A549 (cell line): ENCODE measurements around the gene ME2. TPM values are rescaled to one million over a fixed set of nuclear protein-coding genes. Genes with fewer than 3 reads are reported as not detected.

Experiments used
- ATAC-seq, 2 experiments: fragments of 200-7000 bp in 1 of 2; fragments of >200 bp in 1 of 2; cut with Nextera tagmentation in 1 of 2; cut with Tn5 transposase in 1 of 2; 3 replicates each; pipeline versions ENCODE4 v1.8.0 to v1.9.1; 2018 to 2020; ENCODE audit warnings: mild to moderate bottlenecking in 1 of 2, moderate library complexity in 1 of 2
- CTCF ChIA-PET: fragments of 300-600 bp; sonication (Branson Sonifier 250); formaldehyde crosslinking; extraction: SDS; loops from one replicate; lab custom pipeline; 2021; ENCODE audit warnings: antibody characterized with exemption, inconsistent platforms; lab: Yijun Ruan, JAX
- POLR2A ChIA-PET: fragments of 350-600 bp; formaldehyde crosslinking; extraction: SDS; loops from one replicate; lab custom pipeline; 2021; ENCODE audit warnings: antibody characterized with exemption, inconsistent platforms; lab: Yijun Ruan, JAX
- DNase-seq, 2 experiments: peaks; one replicate each; pipeline versions ENCODE4 v3.0.0 to v3.0.0-alpha.2; 2011 to 2016; ENCODE audit warnings: low read depth in 1 of 2, low spot score in 1 of 2
- FAIRE-seq: peaks from 2 replicates; lab custom pipeline; 2011; peaks lifted over from hg19 to GRCh38; lab: Jason Lieb, UNC
- H3K27ac ChIP-seq, 2 experiments: fragments of >200 bp; sonication (Bioruptor Twin); formaldehyde crosslinking; 3 replicates each; pipeline ENCODE4 v1.5.1; 2016 to 2017
- H3K4me1 ChIP-seq: fragments of >200 bp; sonication (Bioruptor Twin); formaldehyde crosslinking; 3 replicates; pipeline ENCODE4 v1.6.1; 2016
- H3K4me2 ChIP-seq: fragments of >200 bp; sonication (Bioruptor Twin); formaldehyde crosslinking; 3 replicates; pipeline ENCODE4 v1.6.1; 2016
- H3K4me3 ChIP-seq: fragments of >200 bp; sonication (Bioruptor Twin); formaldehyde crosslinking; 3 replicates; pipeline ENCODE4 v1.5.1; 2016
- H3K9me3 ChIP-seq: fragments of >200 bp; sonication (Bioruptor Twin); formaldehyde crosslinking; 3 replicates; pipeline ENCODE4 v1.6.1; 2016
- BHLHE40 ChIP-seq: IDR thresholded peaks from 2 replicates; pipeline ENCODE4 v1.6.1; 2012; ENCODE audit warnings: low read depth, low read length, inconsistent platforms
- CBX8 ChIP-seq: fragments of 200-600 bp; sonication (generic); IDR thresholded peaks from 2 replicates; pipeline ENCODE4 v1.6.1; 2016
- CEBPB ChIP-seq, 2 experiments: fragments of >200 bp in 1 of 2; sonication (Bioruptor Twin) in 1 of 2; formaldehyde crosslinking in 1 of 2; IDR thresholded peaks; 2 replicates each; pipeline ENCODE4 v1.6.1; 2012 to 2016
- EHF ChIP-seq: fragments of 250-450 bp; sonication (Bioruptor Pico); IDR thresholded peaks from 2 replicates; pipeline ENCODE4 v1.5.0; 2020; ENCODE audit warnings: mild to moderate bottlenecking
- EP300 ChIP-seq, 2 experiments: fragments of >200 bp; sonication (Bioruptor Twin); formaldehyde crosslinking; IDR thresholded peaks; 2 replicates in 1 of 2; 3 replicates in 1 of 2; pipeline ENCODE4 v1.6.1; 2016 to 2017
- ESRRA ChIP-seq: fragments of 150-350 bp; IDR thresholded peaks from 2 replicates; pipeline ENCODE4 v1.6.1; 2014; ENCODE audit warnings: mild to moderate bottlenecking, low read length, borderline replicate concordance
- FOSB ChIP-seq: fragments of 250-450 bp; sonication (Bioruptor Pico); IDR thresholded peaks from 2 replicates; pipeline ENCODE4 v1.5.0; 2020; ENCODE audit warnings: mild to moderate bottlenecking, moderate library complexity
- FOXS1 ChIP-seq: fragments of 250-450 bp; sonication (Bioruptor Pico); IDR thresholded peaks from 2 replicates; pipeline ENCODE4 v1.5.0; 2020; ENCODE audit warnings: mild to moderate bottlenecking, moderate library complexity
- GATA3 ChIP-seq: IDR thresholded peaks from 2 replicates; pipeline ENCODE4 v1.6.1; 2012; ENCODE audit warnings: borderline replicate concordance
- HOXA7 ChIP-seq: fragments of 250-450 bp; sonication (Bioruptor Pico); IDR thresholded peaks from 2 replicates; pipeline ENCODE4 v1.5.0; 2020; ENCODE audit warnings: mild to moderate bottlenecking, moderate library complexity
- HOXB5 ChIP-seq: fragments of 250-450 bp; sonication (Bioruptor Pico); IDR thresholded peaks from 2 replicates; pipeline ENCODE4 v1.5.0; 2020; ENCODE audit warnings: mild to moderate bottlenecking, moderate library complexity
- JUN ChIP-seq, 2 experiments: fragments of >200 bp; sonication (Bioruptor Twin); formaldehyde crosslinking; IDR thresholded peaks; 2 replicates in 1 of 2; 3 replicates in 1 of 2; pipeline ENCODE4 v1.6.1; 2016 to 2017
- KDM1A ChIP-seq: fragments of 200-600 bp; sonication (generic); IDR thresholded peaks from 2 replicates; pipeline ENCODE4 v1.6.1; 2016; ENCODE audit warnings: low read depth, mild to moderate bottlenecking
- KDM5A ChIP-seq: fragments of 200-600 bp; sonication (generic); IDR thresholded peaks from 2 replicates; pipeline ENCODE4 v1.6.1; 2016; ENCODE audit warnings: antibody characterized with exemption, mild to moderate bottlenecking
- MYC ChIP-seq: IDR thresholded peaks from 2 replicates; pipeline ENCODE4 v1.6.1; 2012; ENCODE audit warnings: mild to moderate bottlenecking, inconsistent platforms, low read length, improper control_type of control experiment, borderline replicate concordance
- PHF8 ChIP-seq: fragments of 200-600 bp; sonication (generic); IDR thresholded peaks from 2 replicates; pipeline ENCODE4 v1.6.1; 2016; ENCODE audit warnings: low read depth, mild to moderate bottlenecking, antibody characterized with exemption, moderate library complexity, borderline replicate concordance
- POLR2AphosphoS2 ChIP-seq: conservative IDR thresholded peaks from 2 replicates; pipeline ENCODE4 v1.6.1; 2012; ENCODE audit warnings: low read length, improper control_type of control experiment, inconsistent platforms
- RFX5 ChIP-seq: fragments of 450-650 bp; IDR thresholded peaks from 2 replicates; pipeline ENCODE4 v1.7.1; 2014; ENCODE audit warnings: antibody characterized with exemption, mild to moderate bottlenecking, moderate library complexity
- SMC3 ChIP-seq: fragments of >200 bp; sonication (Bioruptor Twin); formaldehyde crosslinking; IDR thresholded peaks from 3 replicates; pipeline ENCODE4 v1.6.1; 2018; ENCODE audit warnings: inconsistent platforms
- ZC3H11A ChIP-seq: fragments of 450-650 bp; IDR thresholded peaks from 2 replicates; pipeline ENCODE4 v1.6.1; 2014; ENCODE audit warnings: antibody characterized with exemption, mild to moderate bottlenecking
- ZFP36 ChIP-seq: fragments of 450-650 bp; IDR thresholded peaks from 2 replicates; pipeline ENCODE4 v1.6.1; 2014; ENCODE audit warnings: borderline replicate concordance; ENCODE audit not compliant: partially characterized antibody
- ZNF302 ChIP-seq: fragments of 250-450 bp; sonication (Bioruptor Pico); IDR thresholded peaks from 2 replicates; pipeline ENCODE4 v1.9.0; 2021; ENCODE audit warnings: inconsistent platforms, mild to moderate bottlenecking, moderate library complexity
- WGBS: methylation state at CpG from one replicate; pipeline ENCODE4 v1.1.6; 2017; ENCODE audit errors: missing lambda C conversion rate; 5-methylcytosine and 5-hydroxymethylcytosine counted together
- polyA plus RNA-seq, 4 experiments: library from polyadenylated mRNA; depleted of rRNA in 3 of 4; stranded (reverse); fragments of >200 nt; fragmentation: RNase III in 1 of 4; extraction: RNeasy Plus Mini Kit Qiagen cat#74134 plus additional on column Dnase treatment in 1 of 4; gene quantifications; 2 replicates in 3 of 4; 3 replicates in 1 of 4; pipeline ENCODE4 v1.2.3, GENCODE V29; 2011 to 2017
- TF ChIP-seq, protein P1 (sequence below): fragments of >200 bp; sonication (Bioruptor Twin); formaldehyde crosslinking; IDR thresholded peaks from 3 replicates; pipeline ENCODE4 v1.5.1; 2016
- TF ChIP-seq, protein P2 (sequence below): fragments of 250-450 bp; sonication (Bioruptor Pico); IDR thresholded peaks from 2 replicates; pipeline ENCODE4 v1.5.0; 2021; ENCODE audit warnings: mild to moderate bottlenecking, moderate library complexity, borderline replicate concordance
- TF ChIP-seq, protein P3 (sequence below): IDR thresholded peaks from 2 replicates; pipeline ENCODE4 v1.6.1; 2012
- TF ChIP-seq, protein P4 (sequence below): IDR thresholded peaks from 2 replicates; pipeline ENCODE4 v1.6.1; 2012; ENCODE audit warnings: low read depth, borderline replicate concordance

Gene ME2
- polyA plus RNA-seq, 2 of the 4 experiments (the other 2 are of a cell fraction) = 46.8 to 88.0 TPM

DNA sequence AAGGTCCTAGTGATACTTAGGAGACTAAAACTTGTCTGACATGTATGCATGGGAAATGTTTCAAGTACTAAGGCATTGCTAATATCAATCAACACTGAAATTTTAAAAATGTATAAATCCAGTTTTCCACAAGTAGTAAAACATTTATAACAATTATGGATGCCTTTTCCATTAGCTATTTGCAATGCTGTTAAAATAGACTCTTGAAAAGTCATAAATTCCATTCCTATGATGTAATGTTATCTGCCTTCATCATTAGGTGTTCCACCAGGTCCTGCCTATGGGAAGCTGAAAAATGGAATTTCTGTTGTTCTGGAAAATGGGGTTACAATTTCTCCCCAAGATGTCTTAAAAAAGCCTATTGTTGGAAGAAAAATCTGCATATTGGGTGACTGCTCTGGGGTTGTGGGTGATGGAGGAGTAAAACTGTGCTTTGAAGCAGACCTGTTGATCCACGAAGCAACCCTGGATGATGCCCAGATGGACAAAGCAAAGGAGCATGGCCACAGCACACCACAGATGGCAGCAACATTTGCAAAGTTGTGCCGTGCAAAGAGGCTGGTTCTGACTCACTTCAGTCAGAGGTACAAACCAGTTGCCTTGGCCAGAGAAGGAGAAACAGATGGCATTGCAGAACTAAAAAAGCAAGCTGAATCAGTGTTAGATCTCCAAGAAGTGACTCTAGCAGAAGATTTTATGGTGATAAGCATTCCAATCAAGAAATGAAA, 107.6 kb downstream of the ME2 start:
- no peak overlapping the region for H3K4me2 ChIP-seq
- WGBS = 71% methylated on average over 1 of the region's 2 CpGs
- no peak for DNase-seq

DNA sequence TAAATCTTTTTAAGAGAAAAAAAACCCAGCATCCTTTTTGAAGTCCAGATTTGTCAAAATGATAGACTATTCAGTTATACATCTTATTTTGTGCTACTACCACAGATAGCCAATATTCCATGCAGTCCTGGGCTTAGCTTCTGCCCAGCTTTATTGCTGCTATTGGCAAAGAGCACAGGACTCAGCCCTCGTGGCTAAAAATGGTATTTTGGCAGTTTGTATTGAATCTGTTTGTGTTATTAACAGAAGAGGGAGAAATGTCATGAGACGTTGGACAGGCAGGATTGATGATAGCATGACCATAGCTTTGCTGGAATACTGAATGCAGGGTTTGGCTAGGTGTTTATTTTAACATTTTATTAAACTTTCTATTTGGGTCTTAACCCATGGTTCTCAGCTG, 108.3 kb downstream of the ME2 start:
- H3K4me2 ChIP-seq = no peak overlapping the region
- TF ChIP-seq BHLHE40 (no peak), SMC3 (no peak), PHF8 (no peak), ZFP36 (no peak), GATA3 (no peak), ZNF302 (CRISPR knock-in tag) (no peak), HOXA7 (CRISPR knock-in tag) (no peak), FOXS1 (CRISPR knock-in tag) (no peak), JUN (IDR thresholded peaks at IDR 0.05) (no peak), ESRRA (no peak), EP300 (IDR thresholded peaks at IDR 0.05) (no peak), RFX5 (no peak), HOXB5 (CRISPR knock-in tag) (no peak), POLR2AphosphoS2 (no peak), CEBPB (IDR thresholded peaks at IDR 0.05) (no peak)
- TF ChIP-seq, protein P1, sequence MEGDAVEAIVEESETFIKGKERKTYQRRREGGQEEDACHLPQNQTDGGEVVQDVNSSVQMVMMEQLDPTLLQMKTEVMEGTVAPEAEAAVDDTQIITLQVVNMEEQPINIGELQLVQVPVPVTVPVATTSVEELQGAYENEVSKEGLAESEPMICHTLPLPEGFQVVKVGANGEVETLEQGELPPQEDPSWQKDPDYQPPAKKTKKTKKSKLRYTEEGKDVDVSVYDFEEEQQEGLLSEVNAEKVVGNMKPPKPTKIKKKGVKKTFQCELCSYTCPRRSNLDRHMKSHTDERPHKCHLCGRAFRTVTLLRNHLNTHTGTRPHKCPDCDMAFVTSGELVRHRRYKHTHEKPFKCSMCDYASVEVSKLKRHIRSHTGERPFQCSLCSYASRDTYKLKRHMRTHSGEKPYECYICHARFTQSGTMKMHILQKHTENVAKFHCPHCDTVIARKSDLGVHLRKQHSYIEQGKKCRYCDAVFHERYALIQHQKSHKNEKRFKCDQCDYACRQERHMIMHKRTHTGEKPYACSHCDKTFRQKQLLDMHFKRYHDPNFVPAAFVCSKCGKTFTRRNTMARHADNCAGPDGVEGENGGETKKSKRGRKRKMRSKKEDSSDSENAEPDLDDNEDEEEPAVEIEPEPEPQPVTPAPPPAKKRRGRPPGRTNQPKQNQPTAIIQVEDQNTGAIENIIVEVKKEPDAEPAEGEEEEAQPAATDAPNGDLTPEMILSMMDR = no peak
- TF ChIP-seq, protein P2, sequence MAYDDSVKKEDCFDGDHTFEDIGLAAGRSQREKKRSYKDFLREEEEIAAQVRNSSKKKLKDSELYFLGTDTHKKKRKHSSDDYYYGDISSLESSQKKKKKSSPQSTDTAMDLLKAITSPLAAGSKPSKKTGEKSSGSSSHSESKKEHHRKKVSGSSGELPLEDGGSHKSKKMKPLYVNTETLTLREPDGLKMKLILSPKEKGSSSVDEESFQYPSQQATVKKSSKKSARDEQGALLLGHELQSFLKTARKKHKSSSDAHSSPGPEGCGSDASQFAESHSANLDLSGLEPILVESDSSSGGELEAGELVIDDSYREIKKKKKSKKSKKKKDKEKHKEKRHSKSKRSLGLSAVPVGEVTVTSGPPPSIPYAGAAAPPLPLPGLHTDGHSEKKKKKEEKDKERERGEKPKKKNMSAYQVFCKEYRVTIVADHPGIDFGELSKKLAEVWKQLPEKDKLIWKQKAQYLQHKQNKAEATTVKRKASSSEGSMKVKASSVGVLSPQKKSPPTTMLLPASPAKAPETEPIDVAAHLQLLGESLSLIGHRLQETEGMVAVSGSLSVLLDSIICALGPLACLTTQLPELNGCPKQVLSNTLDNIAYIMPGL (CRISPR knock-in tag) = no peak
- ChIA-PET CTCF (interaction anchor here (0.6 to 1.3 kb wide), 2 partner anchors 32 to 64 kb away, joined by 3 read pairs; no protein-coding TSS in a partner anchor), POLR2A (no interaction called here)
- no peak for ATAC-seq
- H3K27ac ChIP-seq = no peak overlapping the region
- FAIRE-seq = no peak
- no peak for DNase-seq
- peaks cover 6% of the 10 kb centered on the region; the same call in 1 of the 3 replicates for H3K4me1 ChIP-seq
- WGBS = 48% methylated on average over 2 of the region's 2 CpGs
- H3K9me3 ChIP-seq = no peaks in the 10 kb centered on the region
- H3K4me3 ChIP-seq = no peak overlapping the region

More for the DNA sequence above, 107.6 kb downstream of the ME2 start:
- TF ChIP-seq EHF (CRISPR knock-in tag) (no peak), SMC3 (no peak), CBX8 (no peak), ZFP36 (no peak), PHF8 (no peak), KDM1A (no peak), HOXA7 (CRISPR knock-in tag) (no peak), ESRRA (no peak), KDM5A (no peak), ZC3H11A (no peak), MYC (no peak), FOSB (no peak)
- TF ChIP-seq, protein P3, sequence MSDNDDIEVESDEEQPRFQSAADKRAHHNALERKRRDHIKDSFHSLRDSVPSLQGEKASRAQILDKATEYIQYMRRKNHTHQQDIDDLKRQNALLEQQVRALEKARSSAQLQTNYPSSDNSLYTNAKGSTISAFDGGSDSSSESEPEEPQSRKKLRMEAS = no peak
- TF ChIP-seq, protein P4, sequence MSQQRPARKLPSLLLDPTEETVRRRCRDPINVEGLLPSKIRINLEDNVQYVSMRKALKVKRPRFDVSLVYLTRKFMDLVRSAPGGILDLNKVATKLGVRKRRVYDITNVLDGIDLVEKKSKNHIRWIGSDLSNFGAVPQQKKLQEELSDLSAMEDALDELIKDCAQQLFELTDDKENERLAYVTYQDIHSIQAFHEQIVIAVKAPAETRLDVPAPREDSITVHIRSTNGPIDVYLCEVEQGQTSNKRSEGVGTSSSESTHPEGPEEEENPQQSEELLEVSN = no peak
- CTCF ChIA-PET = no interaction called here
- POLR2A ChIA-PET = no interaction called here
- ATAC-seq (no peak), FAIRE-seq (no peak)
- no peak overlapping the region for H3K4me3 ChIP-seq
- H3K27ac ChIP-seq = no peak overlapping the region
- no peaks in the 10 kb centered on the region for H3K9me3 ChIP-seq
- peaks cover 6% of the 10 kb centered on the region; the same call in 1 of the 3 replicates for H3K4me1 ChIP-seq
